Activated naive CD8-positive, alpha-beta T cell treated with anti-CD3 and anti-CD28 coated beads, Interleukin-2, amount 50 U/mL, for 24 hours (primary cell): ENCODE results near the gene TAF3.

Experiments
- ATAC-seq: fragments of 150-1000 bp; cut with Tn5 transposase; one replicate; pipeline ENCODE4 v1.10.0; 2021
- DNase-seq: peaks from one replicate; pipeline ENCODE4 v3.0.0; 2021
- H3K27ac Mint-ChIP-seq: one replicate; pipeline ENCODE4 v1.8.0; 2021; ENCODE audit warnings: mild to moderate bottlenecking, mixed read lengths
- H3K27me3 Mint-ChIP-seq: one replicate; pipeline ENCODE4 v1.8.0; 2021; ENCODE audit warnings: mixed read lengths
- H3K36me3 Mint-ChIP-seq: one replicate; pipeline ENCODE4 v1.8.0; 2021; ENCODE audit warnings: low read depth, mixed read lengths
- H3K4me1 Mint-ChIP-seq: one replicate; pipeline ENCODE4 v1.8.0; 2021; ENCODE audit warnings: mixed read lengths
- H3K4me3 Mint-ChIP-seq: one replicate; pipeline ENCODE4 v1.8.0; 2021; ENCODE audit warnings: mild to moderate bottlenecking, moderate library complexity, mixed read lengths
- H3K9me3 Mint-ChIP-seq: one replicate; pipeline ENCODE4 v1.8.0; 2021; ENCODE audit warnings: mixed read lengths

The TAF3 gene

GRCh38 chr10:8065651-8066050 is 247.3 kb downstream of the TAF3 start:
- DNase-seq = no peak
- Mint-ChIP-seq H3K27me3 (no peaks in the 10 kb centered on the region), H3K4me1 (peaks cover 97% of the 10 kb centered on the region), H3K36me3 (peaks cover 83% of the 10 kb centered on the region), H3K4me3 (peak overlapping the region; percentile 72), H3K9me3 (no peaks in the 10 kb centered on the region), H3K27ac (peak overlapping the region; percentile 91)
- no peak for ATAC-seq

GRCh38 chr10:8066124-8066523 is 247.8 kb downstream of the TAF3 start:
- H3K27me3 Mint-ChIP-seq = no peaks in the 10 kb centered on the region
- no peak for ATAC-seq
- H3K4me3 Mint-ChIP-seq = peak overlapping the region; percentile 72
- no peak for DNase-seq
- no peaks in the 10 kb centered on the region for H3K9me3 Mint-ChIP-seq
- H3K27ac Mint-ChIP-seq = peak overlapping the region; percentile 91
- H3K36me3 Mint-ChIP-seq = peaks cover 85% of the 10 kb centered on the region
- H3K4me1 Mint-ChIP-seq = peaks cover 97% of the 10 kb centered on the region
